ENCODE data around the gene LMX1A. TPM values are rescaled to one million over a fixed set of nuclear protein-coding genes. Genes with fewer than 3 reads are reported as not detected.

LMX1A gene
- polyA plus RNA-seq, 2 of the 4 experiments (the other 2 are of a cell fraction) = not detected

DNA sequence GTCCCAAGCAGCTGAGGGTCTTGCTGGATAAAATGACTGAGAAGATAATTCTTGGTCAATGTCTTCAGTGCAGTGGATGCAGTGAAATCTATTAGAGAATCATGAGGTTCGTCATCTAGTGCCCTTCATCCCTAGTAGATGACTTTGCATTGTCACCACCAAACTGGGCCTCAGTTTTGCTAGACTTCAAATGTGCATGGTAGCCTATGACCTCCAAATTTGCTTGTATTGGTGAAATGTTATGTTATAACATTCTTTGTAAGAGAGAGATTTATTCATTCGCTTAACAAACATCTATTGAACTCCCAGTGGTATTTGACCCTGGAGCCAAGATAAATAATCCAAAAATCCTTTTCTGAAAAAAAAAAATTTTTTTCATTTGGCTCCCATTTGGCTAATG is 183.8 kb downstream of the LMX1A start:
- Histone ChIP-seq H3K4me3 (no peak overlapping the region), H3K9me3 (no peaks in the 10 kb centered on the region), H3K27ac (no peak overlapping the region), H3K4me1 (no peaks in the 10 kb centered on the region), H3K4me2 (no peak overlapping the region)
- WGBS (ENCODE audit: missing lambda C conversion rate) = 5% methylated on average over 2 of the region's 2 CpGs
- TF ChIP-seq POLR2AphosphoS2 (conservative IDR thresholded peaks at IDR 0.05; ENCODE audit: low read length) (no peak), NPAS2 (CRISPR knock-in tag; IDR thresholded peaks at IDR 0.05; ENCODE audit: borderline replicate concordance) (no peak), RCOR1 (IDR thresholded peaks at IDR 0.05; ENCODE audit: low read depth, low read length) (no peak), CHD2 (IDR thresholded peaks at IDR 0.05; ENCODE audit: low read length, partially characterized antibody) (no peak), ZFP36 (IDR thresholded peaks at IDR 0.05; ENCODE audit: borderline replicate concordance, partially characterized antibody) (no peak), RNF2 (IDR thresholded peaks at IDR 0.05; ENCODE audit: borderline replicate concordance, low read depth) (no peak), CBX8 (IDR thresholded peaks at IDR 0.05) (no peak), MAZ (IDR thresholded peaks at IDR 0.05; ENCODE audit: borderline replicate concordance, low read depth, low read length) (no peak), HOXB13 (CRISPR knock-in tag; IDR thresholded peaks at IDR 0.05; ENCODE audit: low read depth) (no peak), KDM5A (IDR thresholded peaks at IDR 0.05) (no peak), HEYL (CRISPR knock-in tag; IDR thresholded peaks at IDR 0.05) (no peak), RAD21 (conservative IDR thresholded peaks at IDR 0.05 in 1 of 2, IDR thresholded peaks at IDR 0.05 in 1 of 2) (no peak), FOSB (CRISPR knock-in tag; IDR thresholded peaks at IDR 0.05) (no peak), JUNB (IDR thresholded peaks at IDR 0.05) (no peak), RFX5 (IDR thresholded peaks at IDR 0.05) (no peak), EHMT2 (IDR thresholded peaks at IDR 0.05; ENCODE audit: low read depth) (no peak)
- TF ChIP-seq, protein P1, sequence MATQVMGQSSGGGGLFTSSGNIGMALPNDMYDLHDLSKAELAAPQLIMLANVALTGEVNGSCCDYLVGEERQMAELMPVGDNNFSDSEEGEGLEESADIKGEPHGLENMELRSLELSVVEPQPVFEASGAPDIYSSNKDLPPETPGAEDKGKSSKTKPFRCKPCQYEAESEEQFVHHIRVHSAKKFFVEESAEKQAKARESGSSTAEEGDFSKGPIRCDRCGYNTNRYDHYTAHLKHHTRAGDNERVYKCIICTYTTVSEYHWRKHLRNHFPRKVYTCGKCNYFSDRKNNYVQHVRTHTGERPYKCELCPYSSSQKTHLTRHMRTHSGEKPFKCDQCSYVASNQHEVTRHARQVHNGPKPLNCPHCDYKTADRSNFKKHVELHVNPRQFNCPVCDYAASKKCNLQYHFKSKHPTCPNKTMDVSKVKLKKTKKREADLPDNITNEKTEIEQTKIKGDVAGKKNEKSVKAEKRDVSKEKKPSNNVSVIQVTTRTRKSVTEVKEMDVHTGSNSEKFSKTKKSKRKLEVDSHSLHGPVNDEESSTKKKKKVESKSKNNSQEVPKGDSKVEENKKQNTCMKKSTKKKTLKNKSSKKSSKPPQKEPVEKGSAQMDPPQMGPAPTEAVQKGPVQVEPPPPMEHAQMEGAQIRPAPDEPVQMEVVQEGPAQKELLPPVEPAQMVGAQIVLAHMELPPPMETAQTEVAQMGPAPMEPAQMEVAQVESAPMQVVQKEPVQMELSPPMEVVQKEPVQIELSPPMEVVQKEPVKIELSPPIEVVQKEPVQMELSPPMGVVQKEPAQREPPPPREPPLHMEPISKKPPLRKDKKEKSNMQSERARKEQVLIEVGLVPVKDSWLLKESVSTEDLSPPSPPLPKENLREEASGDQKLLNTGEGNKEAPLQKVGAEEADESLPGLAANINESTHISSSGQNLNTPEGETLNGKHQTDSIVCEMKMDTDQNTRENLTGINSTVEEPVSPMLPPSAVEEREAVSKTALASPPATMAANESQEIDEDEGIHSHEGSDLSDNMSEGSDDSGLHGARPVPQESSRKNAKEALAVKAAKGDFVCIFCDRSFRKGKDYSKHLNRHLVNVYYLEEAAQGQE (IDR thresholded peaks at IDR 0.05) = no peak
- TF ChIP-seq, protein P2, sequence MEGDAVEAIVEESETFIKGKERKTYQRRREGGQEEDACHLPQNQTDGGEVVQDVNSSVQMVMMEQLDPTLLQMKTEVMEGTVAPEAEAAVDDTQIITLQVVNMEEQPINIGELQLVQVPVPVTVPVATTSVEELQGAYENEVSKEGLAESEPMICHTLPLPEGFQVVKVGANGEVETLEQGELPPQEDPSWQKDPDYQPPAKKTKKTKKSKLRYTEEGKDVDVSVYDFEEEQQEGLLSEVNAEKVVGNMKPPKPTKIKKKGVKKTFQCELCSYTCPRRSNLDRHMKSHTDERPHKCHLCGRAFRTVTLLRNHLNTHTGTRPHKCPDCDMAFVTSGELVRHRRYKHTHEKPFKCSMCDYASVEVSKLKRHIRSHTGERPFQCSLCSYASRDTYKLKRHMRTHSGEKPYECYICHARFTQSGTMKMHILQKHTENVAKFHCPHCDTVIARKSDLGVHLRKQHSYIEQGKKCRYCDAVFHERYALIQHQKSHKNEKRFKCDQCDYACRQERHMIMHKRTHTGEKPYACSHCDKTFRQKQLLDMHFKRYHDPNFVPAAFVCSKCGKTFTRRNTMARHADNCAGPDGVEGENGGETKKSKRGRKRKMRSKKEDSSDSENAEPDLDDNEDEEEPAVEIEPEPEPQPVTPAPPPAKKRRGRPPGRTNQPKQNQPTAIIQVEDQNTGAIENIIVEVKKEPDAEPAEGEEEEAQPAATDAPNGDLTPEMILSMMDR (IDR thresholded peaks at IDR 0.05) = no peak
- TF ChIP-seq, protein P3, sequence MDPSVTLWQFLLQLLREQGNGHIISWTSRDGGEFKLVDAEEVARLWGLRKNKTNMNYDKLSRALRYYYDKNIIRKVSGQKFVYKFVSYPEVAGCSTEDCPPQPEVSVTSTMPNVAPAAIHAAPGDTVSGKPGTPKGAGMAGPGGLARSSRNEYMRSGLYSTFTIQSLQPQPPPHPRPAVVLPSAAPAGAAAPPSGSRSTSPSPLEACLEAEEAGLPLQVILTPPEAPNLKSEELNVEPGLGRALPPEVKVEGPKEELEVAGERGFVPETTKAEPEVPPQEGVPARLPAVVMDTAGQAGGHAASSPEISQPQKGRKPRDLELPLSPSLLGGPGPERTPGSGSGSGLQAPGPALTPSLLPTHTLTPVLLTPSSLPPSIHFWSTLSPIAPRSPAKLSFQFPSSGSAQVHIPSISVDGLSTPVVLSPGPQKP (IDR thresholded peaks at IDR 0.05; ENCODE audit: low read depth, low read length) = no peak
- ChIA-PET POLR2A (no interaction called here), CTCF (no interaction called here)
- DNase-seq (ENCODE audit: low read depth in 1 of 2, low spot score in 1 of 2) (no peak), ATAC-seq (no peak), FAIRE-seq (no peak)

DNA sequence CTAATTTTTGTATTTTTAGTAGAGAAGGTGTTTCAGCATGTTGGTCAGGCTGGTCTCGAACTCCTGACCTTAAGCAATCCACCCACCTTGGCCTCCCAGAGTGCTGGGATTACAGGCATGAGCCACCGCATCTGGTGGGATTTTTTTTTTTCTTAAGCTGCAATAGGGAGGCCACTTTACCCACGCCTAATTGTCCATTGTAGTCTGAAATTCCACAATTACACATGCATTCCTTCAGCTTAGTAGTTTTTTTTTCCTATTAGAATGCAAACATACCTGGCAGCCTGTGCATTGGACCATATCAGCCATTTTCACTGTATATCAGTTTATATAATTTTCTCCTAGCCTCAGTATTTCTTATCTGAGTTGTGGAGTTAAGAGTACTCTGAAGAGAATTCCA is 186.8 kb downstream of the LMX1A start:
- ChIA-PET CTCF (no interaction called here), POLR2A (no interaction called here)
- Histone ChIP-seq H3K27ac (no peak overlapping the region), H3K4me2 (no peak overlapping the region), H3K9me3 (no peaks in the 10 kb centered on the region), H3K4me3 (no peak overlapping the region), H3K4me1 (no peaks in the 10 kb centered on the region)
- no peak for FAIRE-seq
- DNase-seq (ENCODE audit: low read depth in 1 of 2, low spot score in 1 of 2) = no peak
- whole genome bisulfite sequencing (ENCODE audit: missing lambda C conversion rate) = 37% methylated on average over 3 of the region's 3 CpGs
- no peak for ATAC-seq
- TF ChIP-seq, protein P4, sequence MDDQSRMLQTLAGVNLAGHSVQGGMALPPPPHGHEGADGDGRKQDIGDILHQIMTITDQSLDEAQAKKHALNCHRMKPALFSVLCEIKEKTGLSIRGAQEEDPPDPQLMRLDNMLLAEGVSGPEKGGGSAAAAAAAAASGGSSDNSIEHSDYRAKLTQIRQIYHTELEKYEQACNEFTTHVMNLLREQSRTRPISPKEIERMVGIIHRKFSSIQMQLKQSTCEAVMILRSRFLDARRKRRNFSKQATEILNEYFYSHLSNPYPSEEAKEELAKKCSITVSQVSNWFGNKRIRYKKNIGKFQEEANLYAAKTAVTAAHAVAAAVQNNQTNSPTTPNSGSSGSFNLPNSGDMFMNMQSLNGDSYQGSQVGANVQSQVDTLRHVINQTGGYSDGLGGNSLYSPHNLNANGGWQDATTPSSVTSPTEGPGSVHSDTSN (IDR thresholded peaks at IDR 0.05) = no peak
- TF ChIP-seq, protein P1 (IDR thresholded peaks at IDR 0.05) = no peak
- TF ChIP-seq, protein P5, sequence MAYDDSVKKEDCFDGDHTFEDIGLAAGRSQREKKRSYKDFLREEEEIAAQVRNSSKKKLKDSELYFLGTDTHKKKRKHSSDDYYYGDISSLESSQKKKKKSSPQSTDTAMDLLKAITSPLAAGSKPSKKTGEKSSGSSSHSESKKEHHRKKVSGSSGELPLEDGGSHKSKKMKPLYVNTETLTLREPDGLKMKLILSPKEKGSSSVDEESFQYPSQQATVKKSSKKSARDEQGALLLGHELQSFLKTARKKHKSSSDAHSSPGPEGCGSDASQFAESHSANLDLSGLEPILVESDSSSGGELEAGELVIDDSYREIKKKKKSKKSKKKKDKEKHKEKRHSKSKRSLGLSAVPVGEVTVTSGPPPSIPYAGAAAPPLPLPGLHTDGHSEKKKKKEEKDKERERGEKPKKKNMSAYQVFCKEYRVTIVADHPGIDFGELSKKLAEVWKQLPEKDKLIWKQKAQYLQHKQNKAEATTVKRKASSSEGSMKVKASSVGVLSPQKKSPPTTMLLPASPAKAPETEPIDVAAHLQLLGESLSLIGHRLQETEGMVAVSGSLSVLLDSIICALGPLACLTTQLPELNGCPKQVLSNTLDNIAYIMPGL (CRISPR knock-in tag; IDR thresholded peaks at IDR 0.05; ENCODE audit: borderline replicate concordance) = no peak
- TF ChIP-seq ZNF302 (CRISPR knock-in tag; IDR thresholded peaks at IDR 0.05) (no peak), ZSCAN20 (CRISPR knock-in tag; IDR thresholded peaks at IDR 0.05) (no peak), HEYL (CRISPR knock-in tag; IDR thresholded peaks at IDR 0.05) (no peak), HDAC2 (IDR thresholded peaks at IDR 0.05) (no peak), RNF2 (IDR thresholded peaks at IDR 0.05; ENCODE audit: borderline replicate concordance, low read depth) (no peak)

Data from A549 (cell line).